ENCODE data around the gene ZNF608. TPM values are rescaled to one million over a fixed set of nuclear protein-coding genes. Genes with fewer than 3 reads are reported as not detected.

Gene ZNF608
- total RNA-seq, 1 experiment from 2014 or later: 5.6 TPM

DNA sequence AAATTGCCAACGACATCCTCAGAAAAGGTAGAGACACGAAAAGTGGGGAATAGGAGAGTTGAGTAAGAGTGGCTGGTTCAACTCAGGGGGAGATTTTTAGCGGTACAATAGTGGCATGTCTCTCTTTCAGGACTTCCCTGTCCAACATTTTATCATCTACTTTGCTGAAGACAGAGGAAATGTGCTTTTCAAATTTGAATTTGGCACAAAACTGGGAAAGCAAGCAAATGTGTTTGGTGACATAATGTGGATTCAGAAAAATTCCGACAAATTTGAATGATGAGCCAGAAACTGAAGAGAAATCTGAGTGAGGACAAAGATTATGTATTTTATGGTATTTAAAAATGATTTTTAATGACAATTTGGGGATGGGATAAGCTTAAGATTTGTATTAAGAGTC lies 33.6 kb upstream of the ZNF608 start:
- H3K27me3 ChIP-seq (ENCODE audit: insufficient read depth, low read length): no peaks in the 10 kb centered on the region
- no peaks in the 10 kb centered on the region for H3K9me3 ChIP-seq (ENCODE audit: control insufficient read depth in 1 of 2, insufficient read depth in 1 of 2, low read depth in 1 of 2, low read length in 2 of 2)
- no peak overlapping the region for H2AFZ ChIP-seq (ENCODE audit: low read depth, low read length, poor library complexity, severe bottlenecking)
- H3K4me1 ChIP-seq (ENCODE audit: control insufficient read depth in 1 of 2, insufficient read depth in 2 of 2, low read length in 2 of 2): no peaks in the 10 kb centered on the region
- H3K9ac ChIP-seq (ENCODE audit: low read length): no peak overlapping the region
- H4K20me1 ChIP-seq (ENCODE audit: insufficient read depth): no peaks in the 10 kb centered on the region
- no peak overlapping the region for H3K4me3 ChIP-seq (replicated peaks in 1 of 2; ENCODE audit: low read depth in 1 of 2, low read length in 2 of 2)
- CTCF ChIA-PET: no interaction called here
- no peak for DNase-seq (ENCODE audit: low read depth, low spot score)
- no peak overlapping the region for H3K27ac ChIP-seq (ENCODE audit: low read depth, low read length)
- no peaks in the 10 kb centered on the region for H3K9me2 ChIP-seq (ENCODE audit: insufficient read depth)
- no peak for TF ChIP-seq YY1 (IDR thresholded peaks at IDR 0.05; ENCODE audit: extremely low read depth, insufficient replicate concordance, low read depth, low read length)
- TF ChIP-seq EZH2phosphoT487 (IDR thresholded peaks at IDR 0.05; ENCODE audit: borderline replicate concordance): no peak
- TF ChIP-seq TCF7L2 (IDR thresholded peaks at IDR 0.05; ENCODE audit: borderline replicate concordance, extremely low read depth, insufficient read depth, insufficient read length): no peak
- TF ChIP-seq SP1 (IDR thresholded peaks at IDR 0.05; ENCODE audit: low read depth): no peak
- TF ChIP-seq, protein P1, sequence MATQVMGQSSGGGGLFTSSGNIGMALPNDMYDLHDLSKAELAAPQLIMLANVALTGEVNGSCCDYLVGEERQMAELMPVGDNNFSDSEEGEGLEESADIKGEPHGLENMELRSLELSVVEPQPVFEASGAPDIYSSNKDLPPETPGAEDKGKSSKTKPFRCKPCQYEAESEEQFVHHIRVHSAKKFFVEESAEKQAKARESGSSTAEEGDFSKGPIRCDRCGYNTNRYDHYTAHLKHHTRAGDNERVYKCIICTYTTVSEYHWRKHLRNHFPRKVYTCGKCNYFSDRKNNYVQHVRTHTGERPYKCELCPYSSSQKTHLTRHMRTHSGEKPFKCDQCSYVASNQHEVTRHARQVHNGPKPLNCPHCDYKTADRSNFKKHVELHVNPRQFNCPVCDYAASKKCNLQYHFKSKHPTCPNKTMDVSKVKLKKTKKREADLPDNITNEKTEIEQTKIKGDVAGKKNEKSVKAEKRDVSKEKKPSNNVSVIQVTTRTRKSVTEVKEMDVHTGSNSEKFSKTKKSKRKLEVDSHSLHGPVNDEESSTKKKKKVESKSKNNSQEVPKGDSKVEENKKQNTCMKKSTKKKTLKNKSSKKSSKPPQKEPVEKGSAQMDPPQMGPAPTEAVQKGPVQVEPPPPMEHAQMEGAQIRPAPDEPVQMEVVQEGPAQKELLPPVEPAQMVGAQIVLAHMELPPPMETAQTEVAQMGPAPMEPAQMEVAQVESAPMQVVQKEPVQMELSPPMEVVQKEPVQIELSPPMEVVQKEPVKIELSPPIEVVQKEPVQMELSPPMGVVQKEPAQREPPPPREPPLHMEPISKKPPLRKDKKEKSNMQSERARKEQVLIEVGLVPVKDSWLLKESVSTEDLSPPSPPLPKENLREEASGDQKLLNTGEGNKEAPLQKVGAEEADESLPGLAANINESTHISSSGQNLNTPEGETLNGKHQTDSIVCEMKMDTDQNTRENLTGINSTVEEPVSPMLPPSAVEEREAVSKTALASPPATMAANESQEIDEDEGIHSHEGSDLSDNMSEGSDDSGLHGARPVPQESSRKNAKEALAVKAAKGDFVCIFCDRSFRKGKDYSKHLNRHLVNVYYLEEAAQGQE (IDR thresholded peaks at IDR 0.05; ENCODE audit: low read depth): no peak
- no peak for TF ChIP-seq ZBTB33 (IDR thresholded peaks at IDR 0.05; ENCODE audit: extremely low read depth, insufficient replicate concordance, low read length)
- TF ChIP-seq, protein P2, sequence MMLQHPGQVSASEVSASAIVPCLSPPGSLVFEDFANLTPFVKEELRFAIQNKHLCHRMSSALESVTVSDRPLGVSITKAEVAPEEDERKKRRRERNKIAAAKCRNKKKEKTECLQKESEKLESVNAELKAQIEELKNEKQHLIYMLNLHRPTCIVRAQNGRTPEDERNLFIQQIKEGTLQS (IDR thresholded peaks at IDR 0.05): no peak
- TF ChIP-seq SIN3A (IDR thresholded peaks at IDR 0.05; ENCODE audit: low read depth): no peak
- POLR2A ChIA-PET: no interaction called here
- H3K36me3 ChIP-seq (ENCODE audit: control insufficient read depth in 1 of 2, insufficient read depth in 2 of 2, low read length in 2 of 2): no peaks in the 10 kb centered on the region
- no peak for ATAC-seq
- H3K79me2 ChIP-seq (ENCODE audit: insufficient read depth, low read length): no peaks in the 10 kb centered on the region
- intact Hi-C loops (cut with micrococcal nuclease): no loop called here
- RAD21 ChIA-PET (ENCODE audit: low non-redundant PET in 1 of 2, low total read pairs in 2 of 2, uncharacterized antibody in 2 of 2, unreplicated experiment in 2 of 2): no interaction called here
- no peak overlapping the region for H3K4me2 ChIP-seq (ENCODE audit: low read length)
- BruUV-seq (replicated peaks): no TSS peak

Measured in HCT116 (cell line).